ENCODE measurements around the gene ABCD2. TPM values are rescaled to one million over a fixed set of nuclear protein-coding genes. Genes with fewer than 3 reads are reported as not detected.

Gene ABCD2
- total RNA-seq: under 1 TPM; 0.20 to 0.52 TPM
- under 1 TPM; 0.08 to 0.15 (median 0.12) TPM for polyA plus RNA-seq (ENCODE audit: insufficient read length in 6 of 6)
- long read RNA-seq, donor 1: 0 reads
- long read RNA-seq, donor 2: 0 reads
- long read RNA-seq, donor 3: 0 reads
- long read RNA-seq, donor 4: 0 reads
- long read RNA-seq, donor 5: 0 reads
- long read RNA-seq, donor 6: 0 reads
- long read RNA-seq, donor 7: 0 reads
- long read RNA-seq, donor 8: 0 reads
- long read RNA-seq, donor 9: 0 reads
- long read RNA-seq, donor 10: 0 reads
- long read RNA-seq, donor 11: 0 reads
- long read RNA-seq, donor 12: 0 reads

DNA sequence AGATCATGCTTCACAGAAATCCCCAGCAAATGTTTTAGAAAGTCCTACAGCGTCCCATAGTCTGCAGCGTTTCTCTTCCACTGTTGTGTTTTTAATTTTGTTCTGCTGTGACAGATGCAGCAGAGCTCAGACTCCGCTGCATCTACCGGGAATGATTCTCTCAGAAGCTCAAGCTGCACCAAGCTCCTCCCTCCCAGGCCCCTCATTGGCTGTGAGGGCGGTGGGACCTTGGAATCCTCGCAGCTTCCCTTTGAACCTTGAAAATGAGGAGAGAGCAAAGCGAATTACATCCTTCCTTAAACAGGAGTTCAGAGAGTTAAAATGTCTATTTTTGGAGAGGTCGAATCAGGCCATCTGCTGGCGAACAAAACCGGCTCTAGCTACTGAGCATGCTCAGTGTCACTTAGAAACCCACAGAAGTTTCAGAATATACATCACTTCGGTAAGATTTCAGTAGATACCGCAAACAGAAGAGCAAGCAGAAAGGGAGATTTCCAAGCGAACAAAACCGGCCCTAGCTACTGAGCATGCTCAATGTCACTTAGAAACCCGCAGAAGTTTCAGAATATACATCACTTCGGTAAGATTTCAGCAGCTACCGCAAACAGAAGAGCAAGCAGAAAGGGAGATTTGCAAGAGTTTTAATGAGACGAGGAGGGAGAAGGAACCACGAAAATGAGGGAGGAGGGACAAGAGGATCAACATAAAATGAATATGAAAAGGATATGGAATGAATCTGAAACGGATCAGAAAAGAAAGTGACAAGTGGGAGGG lies at the start of gene ABCD2:
ABCD2 (minus strand) TSS at position 144 of the 774 bp plus-strand sequence. CDS start 188 bp downstream, outside the sequence.
- peak; percentile 39 to 76 (median 66) for DNase-seq
- Histone ChIP-seq H3K4me3 (peak within 1 kb of the TSS; percentile 31 to 34), H3K36me3 (no peaks in the 10 kb centered on the region), H3K27ac (peak within 1 kb of the TSS; percentile 14 to 58), H3K9me3 (no peaks in the 10 kb centered on the region), H3K27me3 (no peaks in the 10 kb centered on the region), H3K4me1 (peaks cover 0 to 6% of the 10 kb centered on the region in 2 donors)
- TF ChIP-seq, protein P1, sequence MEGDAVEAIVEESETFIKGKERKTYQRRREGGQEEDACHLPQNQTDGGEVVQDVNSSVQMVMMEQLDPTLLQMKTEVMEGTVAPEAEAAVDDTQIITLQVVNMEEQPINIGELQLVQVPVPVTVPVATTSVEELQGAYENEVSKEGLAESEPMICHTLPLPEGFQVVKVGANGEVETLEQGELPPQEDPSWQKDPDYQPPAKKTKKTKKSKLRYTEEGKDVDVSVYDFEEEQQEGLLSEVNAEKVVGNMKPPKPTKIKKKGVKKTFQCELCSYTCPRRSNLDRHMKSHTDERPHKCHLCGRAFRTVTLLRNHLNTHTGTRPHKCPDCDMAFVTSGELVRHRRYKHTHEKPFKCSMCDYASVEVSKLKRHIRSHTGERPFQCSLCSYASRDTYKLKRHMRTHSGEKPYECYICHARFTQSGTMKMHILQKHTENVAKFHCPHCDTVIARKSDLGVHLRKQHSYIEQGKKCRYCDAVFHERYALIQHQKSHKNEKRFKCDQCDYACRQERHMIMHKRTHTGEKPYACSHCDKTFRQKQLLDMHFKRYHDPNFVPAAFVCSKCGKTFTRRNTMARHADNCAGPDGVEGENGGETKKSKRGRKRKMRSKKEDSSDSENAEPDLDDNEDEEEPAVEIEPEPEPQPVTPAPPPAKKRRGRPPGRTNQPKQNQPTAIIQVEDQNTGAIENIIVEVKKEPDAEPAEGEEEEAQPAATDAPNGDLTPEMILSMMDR (IDR thresholded peaks at IDR 0.05): no peak
- intact Hi-C loops (cut with DNase I): no loop called here
- ATAC-seq: peak; percentile 89

DNA sequence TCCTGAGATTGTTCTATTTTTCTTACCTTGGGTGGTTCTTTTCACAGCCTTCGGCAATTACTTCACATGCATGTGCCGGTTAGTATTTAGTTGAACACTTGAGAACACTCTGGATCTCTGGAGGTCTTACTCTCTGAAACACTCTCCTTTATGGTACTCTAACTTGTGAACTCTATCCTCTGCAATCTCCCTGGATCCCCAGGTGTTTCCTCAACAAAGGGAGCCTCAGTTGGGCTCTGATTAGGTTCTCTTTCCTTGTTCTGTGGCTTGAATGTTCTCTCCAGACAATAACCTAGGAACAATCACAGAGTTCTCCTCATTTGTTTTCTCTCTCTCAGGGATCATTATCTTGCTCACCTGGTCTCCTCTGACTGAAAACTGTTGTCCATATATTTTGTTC lies 40.5 kb upstream of the ABCD2 start:
- Histone ChIP-seq H3K27me3 (no peaks in the 10 kb centered on the region), H3K4me1 (no peaks in the 10 kb centered on the region), H3K27ac (no peak overlapping the region), H3K9me3 (no peaks in the 10 kb centered on the region), H3K4me3 (no peak overlapping the region), H3K36me3 (no peaks in the 10 kb centered on the region)
- intact Hi-C loops (cut with DNase I): no loop called here
- TF ChIP-seq, protein P1 (IDR thresholded peaks at IDR 0.05): no peak
- DNase-seq (no peak), ATAC-seq (no peak)

DNA sequence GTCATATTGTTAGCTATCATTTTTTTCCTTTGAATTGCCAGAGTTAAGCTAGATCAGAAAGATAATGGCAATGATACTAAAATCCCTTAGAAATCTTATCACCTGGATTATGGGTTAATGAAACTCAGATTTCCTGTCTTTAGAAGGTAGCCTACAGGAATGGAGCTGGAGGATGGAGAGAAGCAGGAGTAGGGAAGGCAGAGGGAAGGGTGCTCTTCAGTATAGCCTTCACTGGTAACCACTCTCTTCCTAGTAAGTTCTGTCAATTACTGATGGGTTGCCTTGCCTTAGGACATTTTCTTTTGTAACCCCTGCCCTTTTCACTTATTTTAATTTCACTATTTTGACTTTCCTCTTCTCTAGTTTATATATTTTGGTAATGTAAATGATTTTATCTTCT lies 27.8 kb upstream of the ABCD2 start:
- intact Hi-C loops (cut with DNase I): no loop called here
- no peak for ATAC-seq
- no peaks in the 10 kb centered on the region for H3K27me3 ChIP-seq
- H3K36me3 ChIP-seq: no peaks in the 10 kb centered on the region
- TF ChIP-seq, protein P1 (IDR thresholded peaks at IDR 0.05): no peak
- H3K9me3 ChIP-seq: no peaks in the 10 kb centered on the region
- DNase-seq: no peak
- H3K4me3 ChIP-seq: no peak overlapping the region
- no peak overlapping the region for H3K27ac ChIP-seq
- no peaks in the 10 kb centered on the region for H3K4me1 ChIP-seq

DNA sequence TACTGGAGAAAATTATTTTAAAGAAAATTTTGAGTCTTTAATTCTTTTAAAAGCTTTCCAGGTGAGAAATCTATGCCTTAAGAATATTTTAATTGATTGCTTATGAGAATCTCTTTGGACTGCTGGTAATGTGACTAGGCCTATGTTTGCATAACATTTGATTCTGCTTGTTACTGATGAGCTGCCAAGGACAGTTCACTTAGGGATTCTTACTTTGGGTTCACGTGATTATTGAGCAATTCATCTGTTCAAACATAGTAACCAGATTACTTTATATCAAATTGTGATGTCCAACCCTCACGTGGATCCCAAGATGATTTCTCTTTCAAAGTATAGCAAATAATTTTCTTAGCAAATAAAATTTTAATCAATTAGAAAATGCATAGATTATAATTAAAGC lies 27.4 kb upstream of the ABCD2 start:
- DNase-seq (no peak), ATAC-seq (no peak)
- TF ChIP-seq, protein P1 (IDR thresholded peaks at IDR 0.05): no peak

DNA sequence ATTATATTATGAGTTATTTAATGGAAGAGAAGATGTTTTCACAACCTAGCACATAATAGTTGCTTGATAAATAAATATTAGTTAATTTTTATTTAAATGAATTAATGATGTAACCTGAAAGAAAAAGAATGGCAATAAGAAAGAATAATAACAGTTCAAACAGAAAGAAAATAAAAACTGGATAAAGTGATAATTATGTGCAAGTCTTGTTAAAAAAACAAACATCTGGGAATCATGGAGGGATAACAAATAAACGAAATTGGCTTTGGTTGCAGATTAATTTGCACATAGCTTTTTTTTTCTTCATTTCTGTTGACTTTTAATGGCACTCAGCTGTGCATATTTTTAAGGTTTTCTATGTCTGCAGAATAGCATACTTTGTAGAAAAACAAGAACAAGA lies 23.4 kb upstream of the ABCD2 start:
- no peak overlapping the region for H3K27ac ChIP-seq
- no peaks in the 10 kb centered on the region for H3K27me3 ChIP-seq
- H3K9me3 ChIP-seq: no peaks in the 10 kb centered on the region
- no peak for DNase-seq
- intact Hi-C loops (cut with DNase I): no loop called here
- no peaks in the 10 kb centered on the region for H3K4me1 ChIP-seq
- TF ChIP-seq, protein P1 (IDR thresholded peaks at IDR 0.05): no peak
- no peak overlapping the region for H3K4me3 ChIP-seq
- no peaks in the 10 kb centered on the region for H3K36me3 ChIP-seq
- ATAC-seq: no peak

More for the DNA sequence above, 27.4 kb upstream of the ABCD2 start:
- Histone ChIP-seq H3K4me3 (no peak overlapping the region), H3K27me3 (no peaks in the 10 kb centered on the region), H3K9me3 (no peaks in the 10 kb centered on the region), H3K4me1 (no peaks in the 10 kb centered on the region), H3K36me3 (no peaks in the 10 kb centered on the region), H3K27ac (no peak overlapping the region)
- intact Hi-C loops (cut with DNase I): no loop called here

Measured in left lung (tissue), 14 donors.